AG04449 (cell line): Measurements from ENCODE around the gene DUOX1.

ENCODE experiments used
- CTCF ChIA-PET: fragments of 350-600 bp; formaldehyde crosslinking; extraction: SDS; loops from one replicate; lab custom pipeline; 2021; ENCODE audit warnings: antibody characterized with exemption; lab: Yijun Ruan, JAX
- POLR2A ChIA-PET: fragments of 400-600, 350-600 bp; formaldehyde crosslinking; extraction: SDS; loops from one replicate; lab custom pipeline; 2020; ENCODE audit warnings: antibody characterized with exemption, inconsistent platforms; lab: Yijun Ruan, JAX
- DNase-seq: peaks from one replicate; pipeline ENCODE4 v3.0.0-alpha.2; 2010; ENCODE audit warnings: low read depth, low spot score
- H3K4me3 ChIP-seq: 2 replicates; pipeline ENCODE4 v1.5.1; 2011; ENCODE audit warnings: low read depth, mild to moderate bottlenecking, control low read depth, low read length
- CTCF ChIP-seq: IDR thresholded peaks from one replicate; pipeline ENCODE4 v1.5.1; 2011; ENCODE audit warnings: mild to moderate bottlenecking, moderate library complexity, low read length, control low read depth, inconsistent platforms; ENCODE audit not compliant: insufficient read depth; ENCODE audit errors: missing control alignments

DUOX1 gene

GRCh38 chr15:45184562-45185041 is 54.8 kb downstream of the DUOX1 start:
- ChIA-PET POLR2A (no interaction called here), CTCF (interaction anchor here (0.6 to 4.6 kb wide), 5 partner anchors 15 to 22 kb away, joined by 3 to 34 read pairs (median 10); no protein-coding TSS in a partner anchor)
- no peak for DNase-seq
- TF ChIP-seq CTCF: no peak
- H3K4me3 ChIP-seq: no peak overlapping the region

GRCh38 chr15:45185069-45185779 is 55.4 kb downstream of the DUOX1 start:
- ChIA-PET POLR2A (interaction anchor here (0.6 kb wide), 1 partner anchor 28 kb away, joined by 4 read pairs; no protein-coding TSS in a partner anchor), CTCF (interaction anchor here (1.5 to 4.6 kb wide), 5 partner anchors 14 to 67 kb away, joined by 5 to 34 read pairs (median 10); no protein-coding TSS in a partner anchor)
- no peak overlapping the region for H3K4me3 ChIP-seq
- no peak for TF ChIP-seq CTCF
- no peak for DNase-seq

- H3K4me3 ChIP-seq: peak overlapping the region; percentile 71
- POLR2A ChIA-PET: interaction anchor here (0.6 to 1.1 kb wide), 2 partner anchors 19 to 29 kb away, joined by 4 read pairs; no protein-coding TSS in a partner anchor
- TF ChIP-seq CTCF: no peak
- CTCF ChIA-PET: interaction anchor here (1.3 to 4.6 kb wide), 6 partner anchors 13 to 68 kb away, joined by 4 to 34 read pairs (median 8); no protein-coding TSS in a partner anchor
- DNase-seq: no peak
Observed at GRCh38 chr15:45185903-45186770, 56.3 kb downstream of the DUOX1 start.

- CTCF ChIA-PET: interaction anchor here (1.0 to 4.6 kb wide), 7 partner anchors 12 to 68 kb away, joined by 3 to 34 read pairs (median 5); no protein-coding TSS in a partner anchor
- POLR2A ChIA-PET: interaction anchor here (1.1 kb wide), 1 partner anchor 19 kb away, joined by 4 read pairs; no protein-coding TSS in a partner anchor
- DNase-seq: no peak
- peak overlapping the region; percentile 71 for H3K4me3 ChIP-seq
- no peak for TF ChIP-seq CTCF
Observed at GRCh38 chr15:45186771-45187577, 57.2 kb downstream of the DUOX1 start.

- DNase-seq: no peak
- CTCF ChIA-PET: interaction anchor here (0.7 to 4.6 kb wide), 5 partner anchors 12 to 27 kb away, joined by 3 to 34 read pairs (median 4); no protein-coding TSS in a partner anchor
- peak overlapping the region; percentile 71 for H3K4me3 ChIP-seq
- no peak for TF ChIP-seq CTCF
- POLR2A ChIA-PET: interaction anchor here (0.5 to 0.8 kb wide), 2 partner anchors 10 to 13 kb away, joined by 3 to 4 read pairs; no protein-coding TSS in a partner anchor
Observed at GRCh38 chr15:45187578-45187893, 57.7 kb downstream of the DUOX1 start.
